ENCODE measurements around the gene RNF149. TPM values are rescaled to one million over a fixed set of nuclear protein-coding genes. Genes with fewer than 3 reads are reported as not detected.
"Not testable (repeated sequence)": the region's sequence is repeated elsewhere in the genome, so short reads cannot be mapped to it uniquely, and the experiment has no call there.

Gene RNF149
- total and polyA plus RNA-seq, 9 donors: 20.3 to 62.5 (median 45.3) TPM

DNA sequence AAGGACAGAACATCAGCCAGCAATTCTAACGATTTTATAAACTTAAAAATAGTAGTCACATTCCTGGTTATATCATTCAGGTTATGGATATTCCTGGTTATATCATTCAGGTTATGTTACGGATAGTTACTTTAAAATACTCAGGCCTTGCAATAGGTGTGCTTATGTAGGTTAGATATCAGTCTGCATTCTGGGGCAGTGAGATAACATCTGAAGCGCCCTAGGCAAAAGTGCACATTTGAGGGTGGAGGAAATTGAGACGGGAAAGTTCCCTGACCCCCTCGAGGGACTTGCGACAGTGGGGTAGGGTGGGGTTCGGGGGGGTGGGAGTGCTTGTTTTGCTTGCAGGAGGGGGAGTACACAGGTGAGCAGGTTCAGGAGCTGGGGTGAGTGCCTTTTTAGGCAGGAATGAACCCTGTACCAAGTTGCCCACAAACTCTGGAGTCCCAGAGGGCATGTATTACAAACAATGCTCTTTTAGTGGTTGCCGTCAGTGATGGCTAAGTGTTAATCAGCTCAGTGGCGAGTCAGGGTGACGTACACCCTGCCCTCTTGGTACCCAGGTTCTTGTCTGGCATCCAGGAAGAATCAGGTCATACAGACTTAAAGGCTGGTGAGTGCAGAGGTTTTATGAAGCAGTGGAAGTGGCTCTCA, 47.0 kb upstream of the RNF149 start:
- Histone ChIP-seq H3K4me1 (ENCODE audit: insufficient read depth) (no peaks in the 10 kb centered on the region), H3K9me3 (no peaks in the 10 kb centered on the region), H3K4me3 (no peak overlapping the region), H3K36me3 (no peaks in the 10 kb centered on the region), H3K27ac (no peak overlapping the region), H3K27me3 (no peaks in the 10 kb centered on the region)
- intact Hi-C loops (cut with DNase I): no loop called here
- 77 to 84% (median 84%) methylated on average over 10 of the region's 10 CpGs for WGBS, 3 donors
- no peak for DNase-seq
- TF ChIP-seq, protein P1, sequence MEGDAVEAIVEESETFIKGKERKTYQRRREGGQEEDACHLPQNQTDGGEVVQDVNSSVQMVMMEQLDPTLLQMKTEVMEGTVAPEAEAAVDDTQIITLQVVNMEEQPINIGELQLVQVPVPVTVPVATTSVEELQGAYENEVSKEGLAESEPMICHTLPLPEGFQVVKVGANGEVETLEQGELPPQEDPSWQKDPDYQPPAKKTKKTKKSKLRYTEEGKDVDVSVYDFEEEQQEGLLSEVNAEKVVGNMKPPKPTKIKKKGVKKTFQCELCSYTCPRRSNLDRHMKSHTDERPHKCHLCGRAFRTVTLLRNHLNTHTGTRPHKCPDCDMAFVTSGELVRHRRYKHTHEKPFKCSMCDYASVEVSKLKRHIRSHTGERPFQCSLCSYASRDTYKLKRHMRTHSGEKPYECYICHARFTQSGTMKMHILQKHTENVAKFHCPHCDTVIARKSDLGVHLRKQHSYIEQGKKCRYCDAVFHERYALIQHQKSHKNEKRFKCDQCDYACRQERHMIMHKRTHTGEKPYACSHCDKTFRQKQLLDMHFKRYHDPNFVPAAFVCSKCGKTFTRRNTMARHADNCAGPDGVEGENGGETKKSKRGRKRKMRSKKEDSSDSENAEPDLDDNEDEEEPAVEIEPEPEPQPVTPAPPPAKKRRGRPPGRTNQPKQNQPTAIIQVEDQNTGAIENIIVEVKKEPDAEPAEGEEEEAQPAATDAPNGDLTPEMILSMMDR (IDR thresholded peaks at IDR 0.05): no peak
- TF ChIP-seq POLR2A (IDR thresholded peaks at IDR 0.05): no peak
- TF ChIP-seq EP300 (IDR thresholded peaks at IDR 0.05): no peak

DNA sequence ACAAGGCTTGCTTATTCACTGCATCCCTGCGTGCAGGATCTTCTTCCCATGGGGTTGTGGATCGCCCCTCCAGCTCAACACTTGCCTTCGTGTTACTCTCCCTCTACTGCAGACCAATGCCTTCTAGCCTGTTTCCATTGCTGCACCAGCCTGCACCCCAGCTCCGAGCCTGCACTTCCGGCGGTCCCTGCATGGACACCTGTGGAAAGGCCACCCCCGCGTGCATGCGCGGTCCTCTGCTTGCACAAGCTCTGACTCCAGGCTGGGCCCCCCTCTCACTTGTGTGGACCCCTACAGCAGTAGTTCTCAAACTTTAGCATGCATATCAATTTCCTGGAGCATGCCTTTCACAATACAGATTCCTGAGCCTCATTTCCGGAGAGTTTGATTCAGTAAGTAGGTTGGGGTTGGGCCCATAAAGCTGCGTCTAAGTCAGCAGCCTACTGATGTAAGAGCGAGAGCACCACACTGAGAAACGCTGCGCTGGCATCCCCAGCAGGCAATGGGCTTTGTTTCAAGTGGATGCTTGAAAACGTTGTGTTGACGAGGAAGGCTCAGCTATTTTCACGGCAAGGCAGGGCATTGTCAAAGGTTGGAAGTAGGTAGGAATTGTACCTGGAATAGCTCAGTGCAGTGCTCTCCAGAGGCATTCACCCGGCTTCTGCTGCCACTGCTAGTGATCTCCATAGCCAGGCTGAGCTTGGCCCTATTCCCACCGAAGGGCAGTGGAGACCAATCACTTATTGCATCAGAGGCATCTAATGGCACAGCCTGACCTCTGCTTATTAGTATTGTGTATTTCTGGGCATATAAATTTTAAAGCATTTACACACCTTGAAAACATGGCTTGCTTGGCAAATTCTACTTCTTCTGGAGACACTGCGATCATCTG, 46.2 kb upstream of the RNF149 start:
- Histone ChIP-seq H3K27me3 (no peaks in the 10 kb centered on the region), H3K4me1 (ENCODE audit: insufficient read depth) (no peaks in the 10 kb centered on the region), H3K9me3 (no peaks in the 10 kb centered on the region), H3K36me3 (no peaks in the 10 kb centered on the region), H3K27ac (no peak overlapping the region), H3K4me3 (no peak overlapping the region)
- TF ChIP-seq EP300 (IDR thresholded peaks at IDR 0.05) (no peak), POLR2A (IDR thresholded peaks at IDR 0.05) (no peak)
- TF ChIP-seq, protein P1 (IDR thresholded peaks at IDR 0.05): no peak
- no peak for DNase-seq
- intact Hi-C loops (cut with DNase I): no loop called here
- 87 to 90% (median 88%) methylated on average over 21 of the region's 21 CpGs for WGBS, 3 donors

DNA sequence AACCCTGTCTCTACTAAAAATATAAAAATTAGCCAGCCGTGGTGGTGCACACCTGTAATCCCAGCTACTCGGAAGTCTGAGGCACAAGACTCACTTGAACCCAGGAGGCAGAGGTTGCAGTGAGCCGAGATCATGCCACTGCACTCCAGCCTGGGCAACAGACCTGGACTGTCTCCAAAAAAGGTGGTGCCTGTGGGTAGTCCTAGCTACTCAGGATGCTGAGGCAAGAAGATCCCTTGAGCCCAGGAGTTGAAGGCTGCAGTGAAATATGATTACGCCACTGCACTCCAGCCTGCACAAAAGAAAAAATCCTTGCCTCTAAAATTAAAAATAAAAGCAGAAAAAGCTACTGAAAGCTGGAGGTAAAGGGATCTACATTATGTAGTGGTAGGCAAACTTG, 44.1 kb upstream of the RNF149 start:
- WGBS, 3 donors: 88 to 94% (median 89%) methylated on average over 4 of the region's 4 CpGs
- H3K27ac ChIP-seq; H3K4me3 ChIP-seq; DNase-seq; H3K9me3 ChIP-seq; intact Hi-C loops (cut with DNase I); H3K27me3 ChIP-seq; H3K4me1 ChIP-seq (ENCODE audit: insufficient read depth); H3K36me3 ChIP-seq: not testable (repeated sequence)

DNA sequence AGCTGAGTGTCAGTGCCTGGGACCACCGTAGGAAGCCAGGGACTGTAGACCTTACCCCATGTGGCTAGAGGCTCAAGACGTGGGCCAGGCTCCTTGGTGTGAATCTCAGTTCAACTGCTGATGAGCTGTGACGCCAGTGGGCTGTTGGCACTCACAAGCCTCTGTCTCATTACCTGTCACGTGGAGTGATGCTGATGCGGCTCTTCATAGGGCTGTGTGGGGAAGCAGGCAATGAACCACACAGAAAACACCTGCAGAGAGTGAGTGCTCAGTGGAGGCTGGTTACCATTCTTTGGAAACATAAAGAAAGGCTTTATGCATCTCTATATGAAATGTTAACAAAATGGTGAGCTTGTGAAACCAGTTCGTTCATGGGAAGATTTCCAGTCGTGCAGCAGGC, 42.7 kb upstream of the RNF149 start:
- H3K4me3 ChIP-seq: no peak overlapping the region
- intact Hi-C loops (cut with DNase I): no loop called here
- WGBS, 3 donors: 85 to 92% (median 88%) methylated on average over 7 of the region's 7 CpGs
- H3K4me1 ChIP-seq (ENCODE audit: insufficient read depth): no peaks in the 10 kb centered on the region
- no peaks in the 10 kb centered on the region for H3K27me3 ChIP-seq
- no peaks in the 10 kb centered on the region for H3K9me3 ChIP-seq
- no peaks in the 10 kb centered on the region for H3K36me3 ChIP-seq
- H3K27ac ChIP-seq: no peak overlapping the region
- DNase-seq: no peak
- TF ChIP-seq EP300 (IDR thresholded peaks at IDR 0.05): no peak
- TF ChIP-seq POLR2A (IDR thresholded peaks at IDR 0.05): no peak
- TF ChIP-seq, protein P1 (IDR thresholded peaks at IDR 0.05): no peak

Data from ovary (tissue), 9 donors.